ENCODE data around the gene OOEP.

Gene OOEP

DNA sequence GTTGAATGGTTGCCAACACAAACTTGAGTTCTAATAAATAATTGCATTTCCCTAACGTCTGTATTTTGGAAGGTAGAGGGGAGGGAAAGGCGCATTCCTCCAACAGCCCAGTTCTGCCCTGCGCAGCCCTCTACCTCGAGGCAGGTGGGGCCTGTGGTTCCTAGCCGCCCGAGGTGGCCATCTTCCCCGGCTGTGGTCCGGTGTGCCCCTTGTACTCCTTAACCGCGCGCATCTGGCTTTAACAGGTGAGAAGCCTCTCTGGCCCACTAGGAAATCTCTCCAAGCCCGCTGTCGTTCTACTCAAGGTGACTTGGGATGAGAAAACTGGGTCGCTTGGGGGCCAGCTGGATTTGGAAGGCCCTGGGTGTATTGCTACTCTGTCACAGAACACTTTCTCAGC lies 5.6 kb downstream of the OOEP start:
- no peak for FAIRE-seq

DNA sequence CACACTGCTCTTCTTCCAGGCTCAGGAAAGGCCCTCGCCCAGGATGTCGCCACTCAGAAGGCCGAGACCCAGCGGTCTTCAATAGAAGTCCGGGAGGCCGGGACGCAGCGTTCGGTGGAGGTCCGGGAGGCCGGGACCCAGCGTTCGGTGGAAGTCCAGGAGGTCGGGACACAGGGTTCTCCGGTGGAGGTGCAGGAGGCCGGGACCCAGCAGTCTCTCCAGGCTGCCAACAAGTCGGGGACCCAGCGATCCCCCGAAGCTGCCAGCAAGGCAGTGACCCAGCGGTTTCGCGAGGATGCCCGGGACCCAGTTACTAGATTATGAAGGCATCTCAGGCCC lies 6.2 kb downstream of the OOEP start:
- no peak for FAIRE-seq

DNA sequence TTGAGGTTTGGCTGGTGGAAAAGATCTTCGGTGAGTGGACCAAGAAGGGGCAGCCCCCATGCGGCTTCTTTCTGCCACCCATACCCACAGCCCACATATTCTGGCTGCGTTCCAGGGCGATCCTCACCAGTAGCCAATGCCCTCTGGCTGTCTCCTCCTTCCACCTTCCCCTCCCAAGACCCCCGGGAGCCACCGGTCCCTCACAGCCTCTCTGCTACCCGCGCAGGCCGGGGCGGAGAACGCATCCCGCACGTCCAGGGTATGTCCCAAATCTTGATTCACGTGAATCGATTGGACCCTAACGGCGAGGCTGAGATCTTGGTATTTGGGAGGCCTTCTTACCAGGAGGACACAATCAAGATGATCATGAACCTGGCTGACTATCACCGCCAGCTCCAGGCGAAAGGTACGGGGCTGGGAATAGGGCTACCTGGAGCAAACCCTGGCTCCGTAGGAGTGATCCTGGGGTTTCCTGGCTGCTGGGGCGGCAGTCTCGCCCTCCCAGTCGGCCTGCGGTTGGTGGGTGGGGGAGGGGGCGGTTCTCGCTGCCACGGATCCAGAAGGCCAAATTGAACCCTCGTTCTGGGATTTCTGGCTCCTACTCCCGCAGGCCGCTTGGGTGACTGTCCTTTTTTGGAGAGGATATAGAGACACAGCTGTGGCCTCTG lies 6.7 kb downstream of the OOEP start:
- FAIRE-seq, result no peak

DNA sequence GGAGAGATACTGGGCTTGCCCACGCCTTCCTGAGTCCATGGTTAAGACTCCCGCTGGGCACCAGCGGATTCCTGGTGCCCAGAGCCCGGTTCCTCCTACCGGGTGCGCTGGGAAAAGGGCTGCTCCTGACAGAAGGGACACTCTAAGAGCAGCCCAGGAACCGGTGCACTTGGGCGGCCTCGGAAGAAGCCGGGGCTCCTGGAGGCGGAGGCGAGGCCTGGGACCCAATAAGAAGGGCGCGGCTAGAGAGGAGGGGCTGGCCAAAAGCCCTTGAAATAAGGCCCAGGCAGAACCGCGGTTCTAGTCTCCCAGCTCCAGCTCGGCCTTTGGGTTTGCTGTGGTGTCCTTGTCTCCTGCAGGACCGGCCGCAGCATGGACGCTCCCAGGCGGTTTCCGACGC lies 7.3 kb downstream of the OOEP start, which contains the start of gene KHDC3L:
Gene KHDC3L, plus strand, starts transcription at position 301 of the 400 bp plus-strand sequence. Its CDS starts 72 bp downstream, at position 373.
- FAIRE-seq, result no peak

DNA sequence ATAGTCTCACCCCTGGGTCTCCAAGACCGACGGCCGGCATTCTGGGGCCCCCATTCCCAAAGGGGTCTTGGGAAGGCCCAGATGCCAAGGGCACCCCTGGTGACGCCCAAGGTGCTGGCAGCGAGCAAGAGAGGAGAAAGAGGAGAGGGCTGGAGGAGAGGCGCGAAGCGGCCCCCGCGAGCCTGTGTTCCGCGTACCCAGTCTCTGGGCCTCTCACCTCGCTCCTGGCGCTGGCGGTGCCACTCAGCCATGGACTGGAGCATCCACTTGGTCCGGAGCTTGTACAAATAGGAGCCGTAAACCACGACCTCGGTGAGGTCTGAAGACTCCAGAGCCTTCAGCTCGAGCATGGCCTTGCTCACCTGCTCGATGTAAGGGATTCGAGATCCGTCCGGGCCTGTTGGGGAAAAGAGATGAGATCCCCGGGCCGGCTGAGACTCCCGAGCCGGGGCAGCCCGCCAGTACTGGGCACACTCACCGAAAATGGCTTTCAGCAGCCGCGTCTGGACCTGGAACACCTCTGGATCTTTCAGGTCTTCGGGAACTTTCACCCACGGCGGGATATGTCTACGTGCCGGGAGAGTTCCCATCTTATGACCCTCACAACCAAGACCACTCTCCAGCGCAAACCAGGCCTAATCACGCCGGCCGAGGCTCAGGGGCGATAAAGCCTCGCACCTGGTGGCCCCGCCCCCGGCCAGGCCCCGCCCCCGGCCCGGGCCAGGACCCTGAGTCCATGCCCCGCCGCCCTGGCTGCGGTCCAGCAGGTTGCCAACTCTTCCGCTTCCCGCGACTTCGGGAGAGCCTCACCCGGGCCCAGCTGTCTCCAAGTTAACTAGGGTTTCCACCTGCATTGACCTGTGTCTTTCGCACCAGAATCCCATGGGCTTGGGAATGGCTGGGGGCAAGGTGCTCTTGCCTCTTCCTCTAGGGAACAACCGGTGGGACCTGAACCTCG lies 15.8 kb downstream of the OOEP start, which contains the start of gene DPPA5:
Gene DPPA5, minus strand, starts transcription at position 641 of the 958 bp plus-strand sequence. Its CDS starts 51 bp downstream, at position 590.
- FAIRE-seq, result no peak

DNA sequence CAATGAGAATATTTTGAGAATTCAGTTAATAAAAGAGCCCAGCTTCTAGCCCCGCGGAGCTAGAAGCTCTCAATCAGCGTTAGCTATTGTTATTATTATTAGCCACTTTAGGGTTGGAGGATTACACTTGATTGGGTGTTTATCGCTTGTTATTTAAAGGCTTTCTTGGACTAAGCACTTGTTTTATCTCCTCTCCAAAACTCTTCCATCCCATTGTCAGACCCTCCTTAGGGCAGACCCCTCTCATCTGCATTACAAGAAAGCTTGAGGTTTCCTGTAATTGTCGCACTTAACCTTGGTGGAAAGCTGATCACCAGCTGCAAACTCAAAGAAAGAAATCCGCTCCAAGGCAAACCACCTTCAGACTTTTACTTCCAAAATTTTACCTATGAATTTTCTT lies 20.4 kb downstream of the OOEP start:
- no peak for FAIRE-seq

DNA sequence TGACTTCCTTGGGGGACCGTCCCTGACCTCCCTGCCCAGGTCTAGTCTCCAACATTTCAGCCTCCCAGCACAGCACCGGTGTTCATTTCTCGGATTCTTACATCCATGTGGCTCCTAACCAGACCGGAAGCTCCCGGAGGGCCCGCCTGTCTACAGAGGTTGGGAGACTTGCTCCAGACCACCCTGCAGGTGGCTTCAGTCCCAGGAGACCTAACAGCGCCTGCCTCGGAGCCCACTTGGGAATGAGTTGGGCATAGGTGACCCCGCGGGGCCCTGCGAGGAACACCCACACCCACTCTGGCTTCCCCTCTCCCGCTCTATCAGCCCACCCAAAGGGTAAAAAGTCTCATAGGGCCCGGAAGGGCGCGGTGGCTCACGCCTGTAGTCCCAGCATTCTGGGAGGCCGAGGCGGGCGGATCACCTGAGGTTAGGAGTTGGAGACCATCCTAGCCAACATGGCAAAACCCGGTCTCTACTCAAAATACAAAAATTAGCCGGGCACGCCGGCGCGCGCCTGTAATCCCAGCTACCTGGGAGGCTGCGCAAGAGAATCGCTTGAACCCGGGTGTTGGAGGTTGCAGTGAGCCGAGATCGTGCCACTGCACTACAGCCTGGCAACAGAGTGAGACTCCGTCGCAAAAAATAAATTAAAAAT lies 21.0 kb downstream of the OOEP start:
- no peak for FAIRE-seq

DNA sequence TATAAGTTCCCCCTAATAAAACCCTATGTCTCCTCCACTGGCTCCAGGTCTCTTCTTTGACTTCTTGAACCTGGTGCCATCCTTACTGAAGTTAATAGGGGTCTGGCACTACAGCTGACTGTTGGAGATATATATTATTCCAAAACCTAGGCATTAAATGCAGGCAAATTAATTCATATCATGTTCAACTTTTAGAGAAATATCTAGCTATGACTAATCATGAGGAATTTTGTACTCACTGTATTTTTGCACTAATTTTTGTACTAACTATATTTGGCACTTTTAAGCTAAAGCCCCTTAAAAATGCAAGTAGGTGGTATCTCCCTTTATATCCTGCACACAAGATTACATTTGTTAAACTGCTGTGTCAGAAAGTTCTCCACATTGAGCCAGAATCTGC lies 26.5 kb downstream of the OOEP start:
- FAIRE-seq, result no peak

DNA sequence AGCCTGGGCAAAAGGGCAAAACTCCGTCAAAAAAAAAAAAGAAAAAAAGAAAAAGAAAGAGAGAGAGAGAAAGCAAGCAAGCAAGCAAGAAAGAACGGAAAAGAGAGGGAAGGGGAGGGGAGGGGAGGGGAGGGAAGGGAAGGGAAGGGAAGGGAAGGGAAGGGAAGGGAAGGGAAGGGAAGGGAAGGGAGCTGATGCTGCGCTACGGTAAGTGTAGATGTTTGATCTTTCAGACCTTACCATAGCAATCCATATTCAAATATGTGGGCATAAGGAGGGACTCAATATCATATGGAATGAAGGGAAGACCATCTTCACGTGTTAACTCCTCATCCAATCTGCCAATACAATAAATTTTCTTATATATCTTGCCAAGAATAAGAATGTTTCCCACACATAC lies 27.5 kb downstream of the OOEP start:
- no peak for FAIRE-seq

DNA sequence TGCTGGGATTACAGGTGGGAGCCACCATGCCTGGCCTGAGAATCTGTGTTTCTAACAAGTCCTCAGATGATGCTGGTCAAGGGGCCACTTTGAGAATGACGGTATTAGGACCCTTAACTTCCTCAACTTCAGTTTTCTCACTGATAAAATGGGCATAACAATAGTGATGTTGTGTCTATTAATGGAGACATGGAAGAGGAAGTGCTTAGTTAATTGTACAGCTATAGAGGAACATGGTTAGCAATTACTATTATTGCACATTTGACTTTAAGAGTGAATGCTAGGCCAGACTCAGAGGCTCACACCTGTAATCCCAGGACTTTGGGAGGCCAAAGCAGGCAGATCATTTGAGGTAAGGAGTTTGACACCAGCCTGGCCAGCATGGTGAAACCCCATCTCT lies 28.4 kb downstream of the OOEP start:
- no peak for FAIRE-seq

DNA sequence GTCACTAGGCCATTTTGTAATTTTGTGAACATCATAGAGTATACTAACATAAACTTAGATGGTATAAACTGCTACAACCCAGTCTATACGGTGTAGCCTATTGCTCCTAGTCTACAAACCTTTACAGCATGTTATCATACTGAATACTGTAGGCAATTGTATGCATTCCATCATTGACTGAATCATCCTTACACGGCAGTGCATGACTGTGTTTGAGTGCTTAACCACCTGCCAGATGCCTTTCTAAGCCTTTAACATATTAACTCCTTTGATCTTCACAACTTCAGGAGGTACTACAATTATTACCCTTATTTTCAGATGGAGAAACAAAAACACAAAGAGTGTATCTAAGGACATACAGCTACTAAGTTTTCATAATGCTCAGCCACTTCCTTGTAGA lies 29.6 kb downstream of the OOEP start:
- FAIRE-seq, result no peak

DNA sequence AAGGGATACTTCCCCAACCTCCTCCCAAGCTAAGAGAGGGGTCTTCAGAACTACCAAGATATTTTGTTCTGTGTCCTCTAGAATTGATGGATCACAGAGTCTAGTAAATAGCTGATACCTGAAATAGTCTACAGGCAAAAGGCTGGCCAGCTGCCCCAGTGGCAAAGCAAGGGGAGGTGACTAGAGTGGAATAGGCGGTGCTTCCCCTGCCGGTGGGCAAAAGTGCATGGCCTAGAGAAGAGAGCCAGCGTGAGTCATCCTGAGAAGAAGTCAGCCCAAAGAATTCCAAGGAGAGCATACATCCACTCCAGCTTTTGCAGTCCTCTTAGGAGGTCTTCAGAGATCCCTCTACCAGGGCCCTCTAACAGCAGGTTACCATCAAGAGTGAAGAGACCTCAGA lies 30.4 kb downstream of the OOEP start:
- no peak for FAIRE-seq

DNA sequence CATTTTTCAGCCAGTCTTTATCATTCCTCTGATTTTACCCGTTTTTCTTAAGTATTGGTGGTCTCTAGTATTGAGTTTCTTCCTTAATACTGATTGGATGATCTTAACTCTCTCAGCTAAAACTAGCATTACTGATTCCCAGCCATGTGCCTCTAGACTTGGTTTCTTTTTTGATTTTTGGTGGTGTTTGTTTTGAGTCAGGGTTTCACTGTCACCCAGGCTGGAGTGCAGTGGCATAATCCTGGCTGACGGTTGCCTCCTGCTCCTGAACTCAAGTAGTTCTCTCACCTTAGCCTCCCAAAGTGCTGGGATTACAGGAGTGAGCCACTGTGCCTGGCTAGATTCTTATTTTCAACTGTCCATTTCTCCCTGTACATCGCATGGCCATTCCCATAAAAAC lies 40.5 kb downstream of the OOEP start:
- no peak for FAIRE-seq

DNA sequence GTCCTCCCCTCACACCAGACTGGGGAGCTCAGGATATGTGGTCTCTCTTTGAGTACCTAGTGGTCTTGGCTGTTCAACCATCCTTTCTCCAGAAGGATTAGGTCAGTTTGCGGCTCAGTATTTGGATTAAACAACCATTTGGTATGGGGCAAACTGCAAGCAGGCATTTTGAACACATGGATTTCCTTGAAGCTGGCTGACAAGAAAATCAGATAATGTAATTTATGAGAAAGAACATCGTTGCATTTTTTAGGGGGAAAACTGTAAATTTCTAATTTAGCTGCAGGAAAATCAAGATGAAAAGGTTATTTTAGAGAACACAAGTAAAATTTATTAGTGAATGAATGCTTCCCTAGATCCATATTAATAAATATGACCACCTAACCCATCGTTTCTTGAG lies 40.9 kb downstream of the OOEP start:
- FAIRE-seq, result no peak

DNA sequence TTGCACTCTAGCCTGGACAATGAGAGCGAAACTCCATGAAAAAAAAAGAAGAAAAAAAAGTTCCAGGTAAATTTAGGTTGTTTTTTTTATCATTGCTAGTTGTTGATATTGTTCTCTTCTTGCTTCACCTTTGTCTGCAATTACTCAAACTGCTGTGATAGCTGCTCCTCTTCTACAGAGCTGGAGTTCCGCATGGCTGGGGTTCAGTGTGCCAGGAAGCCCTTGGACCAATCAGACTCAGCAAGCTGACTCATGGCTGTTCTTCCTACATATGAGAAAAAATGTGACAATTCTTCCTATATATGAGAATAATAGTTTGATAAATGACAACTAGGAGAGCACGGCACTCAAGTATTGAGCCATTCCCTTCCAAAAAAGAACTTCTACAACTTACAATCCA lies 44.0 kb downstream of the OOEP start:
- no peak for FAIRE-seq

DNA sequence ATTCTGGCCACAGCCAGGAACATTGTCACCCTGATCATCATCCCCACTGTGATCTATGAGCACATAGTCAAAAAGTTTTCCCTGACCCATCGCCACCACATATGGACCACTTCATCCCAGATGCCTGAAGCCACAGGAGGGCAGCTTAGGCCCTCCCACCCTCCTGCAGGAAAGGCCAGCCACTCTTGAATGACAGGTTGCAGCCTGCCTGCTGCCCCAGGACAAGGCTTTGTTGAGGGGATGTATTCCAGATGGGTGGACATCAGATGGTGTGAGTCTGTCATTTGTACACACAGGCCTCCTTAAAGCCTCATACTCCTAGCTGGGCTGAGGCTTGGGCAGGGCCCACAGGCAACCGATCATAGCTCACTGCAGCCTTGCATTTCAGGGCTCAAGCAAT lies 46.4 kb downstream of the OOEP start:
- no peak for FAIRE-seq

Measured in endometrium (tissue), 2 donors.